Transverse colon (tissue), 4 donors: ENCODE results near the gene CDC42.

ENCODE experiments used
- POLR2A ChIP-seq: fragments of 450-650 bp; IDR thresholded peaks from one replicate; pipeline ENCODE4 v1.6.1; 2016; ENCODE audit warnings: antibody characterized with exemption, mild to moderate bottlenecking, moderate library complexity
- POLR2AphosphoS5 ChIP-seq, 3 donors: sonication (generic); formaldehyde crosslinking; IDR thresholded peaks; one replicate each; pipeline ENCODE4 v1.6.1; 2016; ENCODE audit warnings: antibody characterized with exemption in 3 of 3
- TF ChIP-seq, protein P1 (sequence below), 5 experiments: fragments of 200-600 bp in 3 of 5; fragments of 450-650 bp in 2 of 5; sonication (generic) in 3 of 5; IDR thresholded peaks; 1 replicate in 2 of 5; 2 replicates in 3 of 5; pipeline ENCODE4 v1.5.1; 2016 to 2017; ENCODE audit warnings: antibody characterized with exemption in 5 of 5, inconsistent platforms in 3 of 5, mild to moderate bottlenecking in 2 of 5, moderate library complexity in 1 of 5

DNA sequence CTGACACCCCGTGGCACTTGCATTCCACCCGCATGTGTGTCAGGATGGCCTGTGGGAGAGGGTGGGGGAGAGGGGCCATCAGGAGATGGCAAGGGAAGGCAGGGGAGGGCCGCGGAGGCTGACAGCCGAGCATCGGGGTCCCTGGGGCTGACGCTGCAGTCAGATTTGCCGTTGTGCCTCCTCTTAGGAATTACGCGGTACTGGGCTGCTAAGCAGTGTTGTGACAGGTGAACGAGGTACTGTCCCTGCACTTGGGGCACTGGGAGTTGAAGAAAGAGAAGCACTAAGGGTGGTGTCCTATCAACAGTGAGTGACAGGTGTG, 67.9 kb downstream of the CDC42 start:
- TF ChIP-seq, protein P1, sequence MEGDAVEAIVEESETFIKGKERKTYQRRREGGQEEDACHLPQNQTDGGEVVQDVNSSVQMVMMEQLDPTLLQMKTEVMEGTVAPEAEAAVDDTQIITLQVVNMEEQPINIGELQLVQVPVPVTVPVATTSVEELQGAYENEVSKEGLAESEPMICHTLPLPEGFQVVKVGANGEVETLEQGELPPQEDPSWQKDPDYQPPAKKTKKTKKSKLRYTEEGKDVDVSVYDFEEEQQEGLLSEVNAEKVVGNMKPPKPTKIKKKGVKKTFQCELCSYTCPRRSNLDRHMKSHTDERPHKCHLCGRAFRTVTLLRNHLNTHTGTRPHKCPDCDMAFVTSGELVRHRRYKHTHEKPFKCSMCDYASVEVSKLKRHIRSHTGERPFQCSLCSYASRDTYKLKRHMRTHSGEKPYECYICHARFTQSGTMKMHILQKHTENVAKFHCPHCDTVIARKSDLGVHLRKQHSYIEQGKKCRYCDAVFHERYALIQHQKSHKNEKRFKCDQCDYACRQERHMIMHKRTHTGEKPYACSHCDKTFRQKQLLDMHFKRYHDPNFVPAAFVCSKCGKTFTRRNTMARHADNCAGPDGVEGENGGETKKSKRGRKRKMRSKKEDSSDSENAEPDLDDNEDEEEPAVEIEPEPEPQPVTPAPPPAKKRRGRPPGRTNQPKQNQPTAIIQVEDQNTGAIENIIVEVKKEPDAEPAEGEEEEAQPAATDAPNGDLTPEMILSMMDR (IDR thresholded peaks at IDR 0.05): no peak
- TF ChIP-seq POLR2AphosphoS5 (IDR thresholded peaks at IDR 0.05): no peak
- TF ChIP-seq POLR2A: no peak
